ENCODE measurements around the gene FLOT2.

DNA sequence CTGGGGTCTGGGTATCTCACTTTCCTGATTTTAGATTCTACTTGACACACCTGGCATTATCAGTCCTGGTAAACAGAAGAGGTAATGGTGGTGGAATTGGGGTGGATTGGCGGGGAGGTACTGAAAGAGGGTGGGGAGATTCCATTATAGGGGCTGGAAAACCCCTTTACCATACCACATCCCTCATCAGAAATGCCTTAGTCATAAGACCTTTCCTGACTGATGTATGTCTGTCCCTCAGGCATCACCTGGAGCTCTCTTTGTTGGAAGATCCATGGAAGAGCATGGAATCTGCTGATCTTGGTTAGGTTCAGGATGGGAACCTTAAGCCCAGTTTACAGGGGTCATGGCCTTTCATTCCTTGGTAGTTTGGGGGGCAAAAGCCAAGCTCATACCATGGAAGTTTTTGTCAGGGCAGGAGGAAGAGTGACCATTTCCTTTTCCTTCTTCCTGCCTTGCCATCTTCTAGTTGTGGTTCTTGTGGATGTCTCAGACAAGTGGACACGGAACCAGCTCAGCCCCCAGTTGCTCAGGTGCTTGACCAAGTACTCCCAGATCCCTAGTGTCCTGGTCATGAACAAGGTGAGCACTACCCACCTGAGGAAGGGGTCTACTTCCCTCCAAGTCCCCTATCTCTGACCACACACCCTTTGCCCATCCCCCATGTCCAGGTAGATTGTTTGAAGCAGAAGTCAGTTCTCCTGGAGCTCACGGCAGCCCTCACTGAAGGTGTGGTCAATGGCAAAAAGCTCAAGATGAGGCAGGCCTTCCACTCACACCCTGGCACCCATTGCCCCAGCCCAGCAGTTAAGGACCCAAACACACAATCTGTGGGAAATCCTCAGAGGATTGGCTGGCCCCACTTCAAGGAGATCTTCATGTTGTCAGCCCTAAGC, 39.4 kb downstream of the FLOT2 start:
- TF ChIP-seq, protein P1, sequence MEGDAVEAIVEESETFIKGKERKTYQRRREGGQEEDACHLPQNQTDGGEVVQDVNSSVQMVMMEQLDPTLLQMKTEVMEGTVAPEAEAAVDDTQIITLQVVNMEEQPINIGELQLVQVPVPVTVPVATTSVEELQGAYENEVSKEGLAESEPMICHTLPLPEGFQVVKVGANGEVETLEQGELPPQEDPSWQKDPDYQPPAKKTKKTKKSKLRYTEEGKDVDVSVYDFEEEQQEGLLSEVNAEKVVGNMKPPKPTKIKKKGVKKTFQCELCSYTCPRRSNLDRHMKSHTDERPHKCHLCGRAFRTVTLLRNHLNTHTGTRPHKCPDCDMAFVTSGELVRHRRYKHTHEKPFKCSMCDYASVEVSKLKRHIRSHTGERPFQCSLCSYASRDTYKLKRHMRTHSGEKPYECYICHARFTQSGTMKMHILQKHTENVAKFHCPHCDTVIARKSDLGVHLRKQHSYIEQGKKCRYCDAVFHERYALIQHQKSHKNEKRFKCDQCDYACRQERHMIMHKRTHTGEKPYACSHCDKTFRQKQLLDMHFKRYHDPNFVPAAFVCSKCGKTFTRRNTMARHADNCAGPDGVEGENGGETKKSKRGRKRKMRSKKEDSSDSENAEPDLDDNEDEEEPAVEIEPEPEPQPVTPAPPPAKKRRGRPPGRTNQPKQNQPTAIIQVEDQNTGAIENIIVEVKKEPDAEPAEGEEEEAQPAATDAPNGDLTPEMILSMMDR (conservative IDR thresholded peaks at IDR 0.05 in 1 of 2, IDR thresholded peaks at IDR 0.05 in 1 of 2; ENCODE audit: low read depth in 1 of 2, low read length in 2 of 2): no peak
- TF ChIP-seq EZH2 (IDR thresholded peaks at IDR 0.05; ENCODE audit: low read length, missing control alignments): no peak

All from fibroblast of lung (primary cell).